ENCODE results near the gene PLAAT4.

- no peak for TF ChIP-seq CTCF (IDR thresholded peaks at IDR 0.05)
- no peak for TF ChIP-seq POLR2A (IDR thresholded peaks at IDR 0.05)
Measured at GRCh38 chr11:63534076-63534475, 2.5 kb upstream of the PLAAT4 start.
